GM12873 (cell line): ENCODE results near the gene MPP7.

Experiments used
- TF ChIP-seq, protein P1 (sequence below): IDR thresholded peaks from 2 replicates; pipeline ENCODE4 v1.5.1; 2012; ENCODE audit warnings: low read depth, mild to moderate bottlenecking, moderate library complexity, low read length, control low read depth; ENCODE audit not compliant: insufficient read depth; ENCODE audit errors: missing control alignments

The MPP7 gene

DNA sequence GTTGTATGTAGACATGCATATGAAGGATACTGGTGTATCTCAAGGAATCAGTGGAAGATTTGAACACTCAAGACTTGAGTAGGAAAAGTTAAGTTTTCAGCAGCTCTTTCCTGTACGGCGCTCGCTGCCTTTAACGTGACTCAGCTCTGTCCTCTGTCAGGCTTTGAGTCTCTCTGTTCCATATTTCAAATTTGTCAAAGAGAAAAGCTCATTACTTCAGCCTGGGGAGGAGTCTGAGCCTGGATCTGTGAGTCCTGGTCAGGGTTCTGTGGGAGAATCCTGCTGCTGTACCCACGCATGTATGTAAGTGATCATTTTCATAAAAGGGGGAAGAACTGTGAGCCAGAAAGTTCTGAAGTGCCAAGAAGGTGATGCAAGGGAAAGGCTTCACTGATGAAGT lies 13.8 kb upstream of the MPP7 start:
- TF ChIP-seq, protein P1, sequence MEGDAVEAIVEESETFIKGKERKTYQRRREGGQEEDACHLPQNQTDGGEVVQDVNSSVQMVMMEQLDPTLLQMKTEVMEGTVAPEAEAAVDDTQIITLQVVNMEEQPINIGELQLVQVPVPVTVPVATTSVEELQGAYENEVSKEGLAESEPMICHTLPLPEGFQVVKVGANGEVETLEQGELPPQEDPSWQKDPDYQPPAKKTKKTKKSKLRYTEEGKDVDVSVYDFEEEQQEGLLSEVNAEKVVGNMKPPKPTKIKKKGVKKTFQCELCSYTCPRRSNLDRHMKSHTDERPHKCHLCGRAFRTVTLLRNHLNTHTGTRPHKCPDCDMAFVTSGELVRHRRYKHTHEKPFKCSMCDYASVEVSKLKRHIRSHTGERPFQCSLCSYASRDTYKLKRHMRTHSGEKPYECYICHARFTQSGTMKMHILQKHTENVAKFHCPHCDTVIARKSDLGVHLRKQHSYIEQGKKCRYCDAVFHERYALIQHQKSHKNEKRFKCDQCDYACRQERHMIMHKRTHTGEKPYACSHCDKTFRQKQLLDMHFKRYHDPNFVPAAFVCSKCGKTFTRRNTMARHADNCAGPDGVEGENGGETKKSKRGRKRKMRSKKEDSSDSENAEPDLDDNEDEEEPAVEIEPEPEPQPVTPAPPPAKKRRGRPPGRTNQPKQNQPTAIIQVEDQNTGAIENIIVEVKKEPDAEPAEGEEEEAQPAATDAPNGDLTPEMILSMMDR: no peak

DNA sequence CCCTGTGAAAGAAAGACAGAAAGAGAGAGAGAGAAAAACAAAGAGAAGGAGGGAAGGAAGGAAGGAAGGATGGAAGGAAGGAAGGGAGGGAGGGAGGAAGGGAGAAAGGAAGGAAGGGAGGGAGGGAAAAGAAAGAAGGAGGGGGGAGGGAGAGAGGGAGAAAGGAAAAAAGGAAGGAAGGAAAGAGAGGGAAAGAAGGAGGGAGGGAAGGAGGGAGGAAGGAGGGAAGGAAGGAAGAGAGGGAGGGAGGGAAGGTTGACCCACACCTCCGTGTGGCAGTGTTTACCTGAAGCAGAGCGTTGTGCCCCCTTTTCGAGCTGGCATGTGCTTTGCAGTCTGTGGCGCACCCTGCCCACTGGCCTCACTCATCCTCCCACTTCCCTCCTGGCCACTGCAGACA lies 12.3 kb upstream of the MPP7 start:
- TF ChIP-seq, protein P1: no peak

DNA sequence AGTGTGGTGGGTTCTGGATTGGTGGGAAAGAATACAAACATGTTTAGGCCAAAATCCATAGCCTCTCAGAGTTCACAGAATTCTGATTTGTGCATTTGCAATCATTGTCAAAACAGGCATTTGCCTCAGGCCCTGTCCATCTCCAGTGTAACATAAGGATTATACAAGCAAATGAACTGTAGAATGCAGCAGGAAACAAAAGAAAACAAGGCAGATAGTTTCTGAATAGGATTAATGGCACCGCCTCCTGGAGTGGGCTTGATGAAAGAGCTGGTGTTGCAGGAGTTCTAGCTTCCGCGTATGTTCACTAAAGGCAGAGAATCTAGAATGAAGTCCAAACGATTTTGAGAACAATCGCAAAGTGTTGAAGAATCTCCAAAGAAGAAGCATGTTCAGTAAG lies 11.3 kb upstream of the MPP7 start:
- TF ChIP-seq, protein P1: no peak

DNA sequence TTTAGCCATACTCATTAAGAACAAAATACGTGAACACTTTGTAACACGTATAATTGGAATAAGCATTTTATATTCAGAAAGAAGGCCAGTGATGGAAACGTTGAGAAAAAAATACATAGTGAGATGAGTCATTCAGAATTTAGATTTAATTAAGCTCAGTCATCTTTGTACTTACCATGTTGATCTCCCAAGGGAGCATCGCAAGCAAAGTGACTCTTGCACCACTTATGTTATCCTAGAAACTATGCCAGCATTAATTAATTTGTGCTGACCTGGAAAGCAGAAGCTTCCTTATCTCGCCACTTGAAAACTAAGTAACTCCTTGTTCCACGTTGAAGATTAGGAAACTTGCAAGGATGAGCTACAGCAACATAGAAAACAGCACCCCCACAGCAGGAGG lies 9.7 kb upstream of the MPP7 start:
- TF ChIP-seq, protein P1: no peak

DNA sequence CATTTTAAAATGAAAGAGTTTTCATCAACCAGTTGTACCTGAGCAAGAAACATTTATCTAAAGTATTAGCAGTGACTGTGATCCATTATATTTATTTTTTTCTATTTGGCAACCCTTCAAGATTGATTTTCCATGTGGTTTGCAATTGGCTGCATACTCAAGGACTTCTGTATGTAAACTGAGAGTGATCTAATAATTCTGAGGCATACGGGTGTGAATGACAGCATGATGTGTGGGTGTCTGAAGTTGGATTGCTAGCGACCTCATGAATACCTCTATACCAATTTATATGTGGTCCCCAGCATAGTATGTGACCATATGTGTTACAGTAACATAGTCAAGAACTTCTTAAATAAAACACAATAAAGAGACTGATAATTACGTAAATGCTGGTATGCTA lies 8.2 kb upstream of the MPP7 start:
- TF ChIP-seq, protein P1: no peak

DNA sequence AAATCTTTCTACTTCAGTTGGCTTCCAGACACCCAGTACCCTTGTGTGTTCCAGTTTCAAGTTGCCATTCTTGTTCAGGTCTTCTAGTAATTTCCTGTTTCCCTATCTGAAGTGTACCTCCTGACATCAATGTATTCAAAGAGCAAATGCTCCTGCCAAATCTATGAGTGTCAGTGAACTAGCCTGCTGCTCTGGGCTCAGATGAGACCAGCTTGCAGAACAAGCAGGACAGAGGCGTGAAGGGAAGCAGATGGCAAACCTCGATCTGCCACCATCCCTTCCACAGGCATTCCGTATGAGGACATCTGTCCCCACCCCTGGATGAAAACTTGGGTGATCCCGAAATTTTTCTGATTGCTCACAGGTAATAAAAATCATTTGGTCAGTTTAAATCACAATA lies 4.4 kb upstream of the MPP7 start:
- TF ChIP-seq, protein P1: no peak

DNA sequence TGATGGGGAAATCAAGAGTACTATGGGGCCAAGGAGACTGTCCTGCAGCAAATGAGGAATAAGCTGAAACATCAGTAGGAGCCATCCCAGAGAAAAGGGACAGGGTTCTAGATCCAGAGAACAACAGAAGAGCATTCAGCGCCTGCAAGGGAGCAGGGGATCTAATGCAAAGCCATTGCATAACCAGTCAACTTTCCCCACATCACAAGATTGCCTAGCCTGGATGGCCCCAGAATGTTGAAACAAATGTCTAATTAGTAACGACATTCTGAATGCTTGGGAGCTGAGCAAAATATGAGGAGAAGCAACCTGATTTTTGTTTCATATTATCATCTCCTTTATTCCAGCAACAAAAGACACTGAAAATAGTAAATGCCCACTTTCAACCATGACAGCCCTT lies 2.7 kb upstream of the MPP7 start:
- TF ChIP-seq, protein P1: no peak
